Fibroblast of gingiva (primary cell): ENCODE measurements around the gene EHD1.

Source experiments
- DNase-seq: peaks from one replicate; pipeline ENCODE4 v3.0.0-alpha.2; 2011; ENCODE audit warnings: low read depth

EHD1 gene

DNA sequence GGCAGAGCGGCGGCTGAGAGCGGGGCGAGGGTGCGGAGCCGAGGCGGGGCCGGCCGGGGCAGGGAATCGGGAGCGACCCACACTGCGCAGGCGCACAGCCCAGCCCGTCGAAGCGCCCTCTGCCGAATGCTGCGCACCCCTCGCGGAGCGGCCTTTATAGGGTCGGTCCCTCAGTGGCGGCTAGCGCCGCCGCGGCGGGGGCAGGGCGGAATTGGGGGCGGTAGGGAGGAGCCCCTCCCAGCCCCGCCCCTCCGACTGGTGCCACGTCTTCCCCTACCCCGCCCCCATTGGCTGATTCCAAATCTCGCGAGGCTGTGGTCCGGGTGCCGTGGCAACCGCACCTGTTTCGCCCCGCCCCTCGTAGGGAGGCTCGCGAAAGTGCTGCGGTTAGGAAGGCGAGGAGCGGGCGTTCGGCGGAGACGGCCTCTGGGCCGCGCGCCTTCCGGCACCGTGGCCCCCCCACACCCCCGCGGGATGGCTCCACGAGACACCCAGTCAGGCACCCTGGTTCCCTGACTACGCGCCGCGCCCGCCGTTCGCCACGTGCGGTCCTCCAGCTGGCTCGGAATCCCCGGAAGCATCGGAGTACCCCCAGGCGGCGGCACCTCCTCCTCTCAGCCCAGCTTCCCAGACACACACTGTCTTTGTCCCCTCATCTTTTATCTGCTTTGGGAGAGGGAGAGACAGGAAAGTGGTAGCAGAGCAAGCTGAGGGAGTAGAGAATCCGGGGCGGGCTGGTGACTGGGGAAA lies at the start of gene EHD1:
Gene EHD1, minus strand, starts transcription at position 128 of the 750 bp plus-strand sequence. CDS start 157 bp downstream, outside the sequence.
- DNase-seq: peak; percentile 96

DNA sequence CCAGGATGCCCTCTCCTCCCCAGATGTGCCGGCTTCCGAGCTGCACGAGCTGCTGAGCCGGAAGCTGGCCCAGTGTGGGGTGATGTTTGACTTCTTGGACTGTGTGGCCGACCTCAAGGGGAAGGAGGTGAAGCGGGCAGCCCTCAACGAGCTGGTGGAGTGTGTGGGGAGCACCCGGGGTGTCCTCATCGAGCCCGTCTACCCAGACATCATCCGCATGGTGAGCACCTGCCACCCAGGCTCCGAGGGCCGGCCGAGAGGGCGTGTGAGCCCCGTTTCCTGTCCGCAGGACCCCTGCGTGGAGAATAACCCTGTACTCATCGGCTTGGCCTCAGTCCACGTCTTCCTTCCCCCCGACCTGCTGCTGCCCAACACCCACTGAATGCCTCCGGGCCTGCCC lies 48.3 kb upstream of the EHD1 start:
- DNase-seq: no peak

DNA sequence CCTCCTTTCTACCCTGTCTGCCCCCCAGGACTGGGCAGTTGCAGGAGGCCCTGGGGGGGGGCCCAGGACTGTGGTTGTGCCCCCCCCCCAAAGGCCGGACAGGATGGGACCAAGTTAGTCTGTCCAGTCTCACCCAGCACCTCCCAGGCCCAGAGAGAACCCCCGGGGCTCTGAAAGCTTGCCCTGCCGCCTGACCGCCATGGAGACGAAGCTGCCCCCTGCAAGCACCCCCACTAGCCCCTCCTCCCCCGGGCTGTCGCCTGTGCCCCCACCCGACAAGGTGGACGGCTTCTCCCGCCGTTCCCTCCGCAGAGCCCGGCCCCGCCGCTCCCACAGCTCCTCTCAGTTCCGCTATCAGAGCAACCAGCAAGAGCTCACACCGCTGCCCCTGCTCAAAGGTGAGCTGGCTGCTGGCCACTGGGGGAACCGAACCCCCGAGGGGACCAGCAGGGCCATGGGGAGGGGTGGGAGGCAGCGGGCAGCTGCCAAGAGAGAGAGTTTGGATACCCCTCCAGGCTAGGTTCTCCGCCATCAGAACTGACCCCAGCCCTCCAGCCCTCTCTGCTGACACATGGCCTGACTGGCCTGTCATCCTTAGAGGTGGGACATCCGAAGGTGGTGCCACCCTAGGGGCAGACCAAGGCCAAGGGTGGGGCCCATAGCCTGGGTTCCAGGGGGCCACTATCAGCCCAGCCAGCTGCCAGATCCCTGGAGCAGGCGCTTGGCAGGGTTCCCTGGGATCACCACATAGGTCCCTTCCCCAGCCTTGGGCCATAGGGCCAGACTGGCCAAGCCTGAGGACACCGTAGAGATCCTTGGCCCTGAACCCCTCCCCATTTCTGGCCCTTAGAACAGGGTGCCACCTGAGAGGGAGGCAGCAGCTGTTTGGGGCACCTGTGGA lies 47.4 kb upstream of the EHD1 start:
- DNase-seq: no peak

GRCh38 chr11:64924910-64925284 lies 46.5 kb upstream of the EHD1 start:
- no peak for DNase-seq

GRCh38 chr11:64923944-64924909 lies 45.8 kb upstream of the EHD1 start, which contains the start of gene PPP2R5B:
TSS of gene PPP2R5B (plus strand) at chr11:64924689. CDS start at chr11:64925735, 1,046 bp downstream.
- peak; percentile 93 for DNase-seq

DNA sequence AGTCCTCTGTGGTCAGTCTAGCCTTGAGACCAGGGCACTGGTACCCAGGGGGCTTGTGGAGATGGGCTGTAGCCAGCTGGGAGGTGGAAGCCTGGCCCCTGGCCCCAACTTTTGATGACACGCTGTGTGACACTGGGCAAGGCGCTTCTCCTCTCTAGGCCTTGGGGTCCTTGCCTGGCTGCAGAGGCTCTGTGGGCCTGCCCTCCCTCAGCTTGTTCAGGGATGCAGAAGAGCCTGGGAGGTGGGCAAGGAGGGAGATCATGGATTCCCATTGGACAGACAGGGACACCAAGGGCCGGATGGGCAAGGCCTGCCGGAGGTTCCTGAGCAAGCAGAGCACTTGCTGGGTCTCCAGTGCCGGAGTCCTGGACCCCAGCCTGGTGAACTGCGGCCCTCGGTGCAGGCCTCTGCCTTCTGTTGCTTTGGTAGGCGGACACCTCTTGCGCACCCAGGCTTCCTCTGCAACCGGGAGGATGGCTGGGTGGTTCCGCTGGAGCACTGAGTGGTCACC lies 44.8 kb upstream of the EHD1 start:
- no peak for DNase-seq

- DNase-seq: no peak
Measured at GRCh38 chr11:64921384-64921783, 43.0 kb upstream of the EHD1 start.

GRCh38 chr11:64920124-64920523 lies 41.7 kb upstream of the EHD1 start:
- no peak for DNase-seq

DNA sequence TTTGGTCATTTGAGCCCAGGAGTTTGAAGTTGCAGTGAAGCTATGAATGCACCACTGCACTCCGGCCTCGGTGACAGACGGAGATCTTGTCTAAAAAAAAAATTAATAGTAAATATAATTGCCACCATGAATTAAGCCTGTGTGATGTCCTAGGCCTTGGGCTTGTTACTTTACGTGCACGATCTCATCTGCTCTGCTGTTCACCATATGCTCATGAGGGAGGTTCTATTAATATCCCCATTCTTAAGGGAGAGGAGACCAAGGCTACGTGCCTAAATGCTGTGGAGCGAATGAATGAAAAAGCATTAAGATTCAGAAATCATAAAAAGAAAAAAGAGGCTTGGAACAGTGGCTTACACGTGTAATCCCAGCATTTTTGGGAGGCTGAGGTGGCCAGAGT lies 41.2 kb upstream of the EHD1 start:
- no peak for DNase-seq

DNA sequence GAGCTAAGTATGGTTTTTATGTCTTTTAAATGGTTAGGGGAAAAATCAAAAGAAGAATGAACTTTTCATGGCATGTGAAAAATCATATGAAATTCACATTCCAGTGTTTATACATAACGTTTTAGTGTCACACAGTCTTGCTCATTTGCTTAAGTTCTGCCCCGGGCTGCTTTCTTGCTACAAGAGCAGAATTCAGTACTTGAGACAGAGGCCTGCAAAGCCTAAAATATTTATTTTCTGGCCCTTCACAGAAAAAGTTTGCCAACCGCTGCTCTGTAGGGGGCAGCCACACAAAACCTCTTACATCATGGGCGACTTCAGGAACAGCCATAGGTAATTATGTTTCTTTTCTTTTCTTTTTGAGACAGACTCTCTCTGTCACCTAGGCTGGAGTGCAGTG lies 39.6 kb upstream of the EHD1 start:
- peak; percentile 72 for DNase-seq

DNA sequence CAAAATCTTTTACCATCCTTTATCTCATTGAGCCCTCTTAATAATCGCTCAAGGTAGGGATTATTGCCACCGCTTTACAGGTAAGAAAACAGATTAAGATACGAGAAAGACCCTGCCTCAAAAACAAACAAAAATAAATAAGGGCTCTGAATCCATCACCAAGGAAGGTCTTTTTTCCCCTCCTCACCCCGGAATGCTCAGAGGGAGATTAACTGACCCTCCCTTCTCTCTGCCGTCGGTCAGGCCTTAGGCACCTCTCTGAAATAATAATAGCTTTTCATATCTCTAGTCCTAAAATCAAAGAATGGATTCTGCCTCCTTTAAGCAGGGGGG lies 39.2 kb upstream of the EHD1 start:
- no peak for DNase-seq

DNA sequence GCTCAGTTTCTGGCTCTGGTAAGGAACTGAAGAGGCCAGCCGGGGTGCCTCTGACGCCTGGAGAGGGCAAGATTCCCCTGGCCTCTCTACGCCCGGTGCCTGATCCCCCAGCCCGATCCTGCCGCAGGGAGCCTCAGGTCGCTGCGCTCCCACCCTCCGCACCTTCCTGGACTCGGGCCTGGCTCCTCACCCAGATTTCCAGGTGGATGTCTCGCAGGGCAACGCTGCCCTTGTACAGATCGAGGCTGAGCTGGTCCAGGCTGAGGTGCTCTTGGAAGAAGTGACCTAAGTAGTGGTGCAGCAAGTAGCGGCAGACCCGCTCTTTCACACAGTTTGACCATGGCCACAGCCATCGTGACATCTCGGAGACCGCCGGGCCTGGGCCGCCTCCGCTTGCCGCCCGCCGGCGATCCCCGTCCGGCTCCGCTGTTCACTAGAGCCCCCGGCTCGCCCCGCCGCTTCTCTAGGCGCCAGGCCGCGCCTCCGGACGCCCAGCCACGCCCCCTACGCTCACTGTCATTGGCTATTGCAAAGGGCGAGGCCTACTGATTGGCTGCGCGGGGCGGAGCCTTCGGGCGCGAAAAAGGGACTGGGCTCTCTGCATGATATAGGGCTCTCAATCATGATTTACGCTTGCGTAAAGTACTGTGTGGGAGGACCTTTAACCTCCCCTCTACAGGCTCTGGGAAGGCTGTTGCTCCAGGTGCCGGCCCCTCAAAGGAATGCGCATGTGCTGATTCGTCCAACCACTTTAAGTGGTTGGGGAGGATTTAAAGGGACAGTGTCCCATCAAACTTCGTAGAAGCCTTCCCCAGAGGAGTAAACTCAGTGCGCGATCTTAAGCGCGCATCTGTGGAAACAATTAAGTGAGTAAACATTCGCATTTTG lies 38.6 kb upstream of the EHD1 start, which contains the start of gene ATG2A:
Gene ATG2A, minus strand, starts transcription at position 435 of the 888 bp plus-strand sequence. Its CDS starts 74 bp downstream, at position 361.
- peak; percentile 99 for DNase-seq

DNA sequence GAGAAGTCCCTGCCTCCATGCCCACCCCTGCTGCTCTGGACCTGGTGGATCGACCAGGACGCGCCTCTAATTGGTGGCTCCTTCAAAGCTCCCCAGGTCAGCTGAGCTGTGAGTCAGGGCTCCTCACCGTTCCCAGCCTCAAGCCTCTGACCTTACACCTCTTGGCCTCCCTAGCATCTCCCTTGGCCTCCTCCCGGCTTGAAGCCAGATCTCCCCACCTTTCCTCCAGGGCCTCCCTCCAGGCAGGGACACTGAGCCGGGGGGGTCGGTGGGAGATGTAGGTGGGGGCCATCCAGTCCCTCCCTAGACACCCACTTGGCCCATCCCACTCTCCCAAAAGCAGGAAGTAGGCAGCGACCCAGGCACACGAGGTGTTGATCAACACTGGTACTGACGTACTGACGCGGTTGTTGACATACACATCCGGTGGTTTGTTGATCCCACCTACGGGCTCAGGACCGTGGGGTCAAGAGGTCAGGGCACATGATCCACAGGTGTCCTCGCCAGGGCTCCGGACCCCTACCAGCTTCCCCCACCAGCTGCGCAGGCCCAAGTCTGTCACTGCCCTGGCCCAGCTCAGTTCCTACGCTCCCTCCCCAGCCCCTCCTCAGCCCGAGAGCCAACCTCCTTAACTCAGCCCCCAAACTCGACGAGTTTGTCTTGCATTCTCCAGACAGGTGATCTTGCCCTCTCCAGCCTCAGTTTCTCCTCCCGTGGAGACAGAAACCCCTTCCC lies 37.8 kb upstream of the EHD1 start:
- peak; percentile 56 for DNase-seq

DNA sequence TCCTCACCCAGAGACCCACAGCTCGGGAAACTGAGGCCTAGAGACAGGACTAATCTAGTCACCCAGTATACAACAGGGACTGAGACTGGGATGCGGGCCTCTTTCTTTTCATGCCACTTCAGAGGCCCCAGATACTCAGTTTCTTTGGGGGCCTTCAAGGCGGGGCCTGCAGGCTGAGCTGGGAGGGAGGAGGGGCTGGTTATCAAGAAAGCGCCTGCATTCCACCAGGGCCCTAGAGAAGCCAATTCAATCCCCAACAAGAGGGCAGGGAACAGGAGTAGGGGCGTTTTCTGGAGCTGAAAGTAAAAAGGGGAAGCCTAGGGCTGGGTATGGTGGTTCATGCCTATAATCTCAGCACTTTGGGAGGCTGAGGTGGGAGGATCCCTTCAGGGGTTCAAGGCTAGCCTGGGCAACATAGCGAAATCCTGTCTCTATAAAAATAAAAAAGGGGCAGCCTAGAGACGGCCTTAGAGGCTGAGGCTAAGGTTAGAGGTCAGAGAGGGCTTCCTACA lies 37.0 kb upstream of the EHD1 start:
- DNase-seq: no peak

DNA sequence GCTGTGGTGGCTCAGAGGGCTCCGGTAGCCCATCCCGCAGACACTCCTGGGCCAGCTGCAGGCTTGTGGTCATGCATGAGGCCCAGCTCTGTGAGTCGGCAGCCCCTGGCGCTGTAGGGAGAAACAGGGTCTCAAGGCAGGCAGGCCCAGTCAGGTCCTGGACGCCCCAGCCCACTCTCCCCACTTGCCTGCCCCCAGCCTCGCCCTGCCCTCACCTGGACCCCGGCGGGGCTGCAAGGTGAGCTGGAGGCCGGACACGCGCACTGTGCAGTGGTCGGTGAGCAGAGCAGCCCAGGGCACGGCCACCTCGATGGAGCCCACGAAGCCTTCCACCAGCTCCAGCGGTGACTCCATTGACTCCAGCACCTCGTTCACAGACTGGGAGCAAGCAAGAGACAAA lies 35.7 kb upstream of the EHD1 start:
- DNase-seq: no peak

- no peak for DNase-seq
Measured at GRCh38 chr11:64913171-64913727, 34.8 kb upstream of the EHD1 start.

DNA sequence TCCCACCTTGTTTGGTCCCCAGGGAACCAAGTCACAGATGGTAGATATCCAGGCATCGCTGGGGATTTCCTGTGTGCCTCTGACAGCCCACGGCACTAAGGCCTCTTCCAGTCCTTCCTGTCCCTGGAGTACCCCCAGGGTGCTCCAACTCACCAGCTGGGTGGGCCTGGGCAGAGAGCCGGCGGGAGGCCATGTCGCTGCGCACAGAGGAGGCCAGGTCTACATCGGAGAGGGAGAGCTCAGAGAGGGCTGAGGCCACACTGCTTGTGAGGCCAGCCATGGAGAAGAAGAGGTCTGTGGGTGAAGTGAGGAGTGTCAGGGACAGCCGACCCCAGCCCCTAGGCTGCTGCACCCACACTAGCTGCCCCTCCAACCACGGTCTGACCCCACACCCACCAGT lies 33.3 kb upstream of the EHD1 start:
- no peak for DNase-seq

- DNase-seq: no peak
Measured at GRCh38 chr11:64911142-64911541, 32.7 kb upstream of the EHD1 start.

DNA sequence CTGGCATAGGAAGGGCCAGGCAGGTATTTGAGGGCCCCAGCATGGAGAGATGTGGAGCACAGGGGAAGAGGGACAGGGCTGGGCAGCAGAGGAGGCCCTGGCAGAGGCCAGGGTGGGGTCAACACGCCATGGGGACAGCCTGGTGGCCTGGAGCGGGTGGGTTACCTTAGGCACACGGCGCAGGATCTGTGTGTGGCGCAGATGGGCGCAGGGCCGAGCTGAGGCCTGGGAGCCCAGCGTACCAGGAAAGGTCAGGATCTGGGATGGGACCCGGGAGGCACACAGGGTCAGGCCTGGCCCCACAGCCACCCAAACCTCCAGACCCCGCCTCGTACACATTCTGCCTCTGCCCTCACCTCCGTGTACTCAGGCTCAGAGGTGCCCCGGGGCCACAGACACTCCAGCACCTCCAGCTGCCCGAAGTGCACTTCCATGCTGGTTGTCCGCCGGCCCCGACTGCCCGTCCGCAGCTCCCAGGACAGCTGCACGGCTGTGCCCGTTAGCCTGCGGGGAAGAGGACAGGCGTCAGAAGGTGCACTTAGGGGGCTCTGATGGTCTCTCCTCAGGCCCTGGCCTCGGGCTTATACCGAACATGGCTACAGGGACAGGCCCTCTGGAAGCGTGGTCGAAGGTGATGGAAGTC lies 32.2 kb upstream of the EHD1 start:
- no peak for DNase-seq
